ENCODE measurements around the gene DNAJC17. TPM values are rescaled to one million over a fixed set of nuclear protein-coding genes. Genes with fewer than 3 reads are reported as not detected.
A peak's percentile ranks its signal among the peaks of the same experiment; 100 is the strongest.

Gene DNAJC17
- total RNA-seq, 1 donor from 2014 or later, result 14.0 TPM

DNA sequence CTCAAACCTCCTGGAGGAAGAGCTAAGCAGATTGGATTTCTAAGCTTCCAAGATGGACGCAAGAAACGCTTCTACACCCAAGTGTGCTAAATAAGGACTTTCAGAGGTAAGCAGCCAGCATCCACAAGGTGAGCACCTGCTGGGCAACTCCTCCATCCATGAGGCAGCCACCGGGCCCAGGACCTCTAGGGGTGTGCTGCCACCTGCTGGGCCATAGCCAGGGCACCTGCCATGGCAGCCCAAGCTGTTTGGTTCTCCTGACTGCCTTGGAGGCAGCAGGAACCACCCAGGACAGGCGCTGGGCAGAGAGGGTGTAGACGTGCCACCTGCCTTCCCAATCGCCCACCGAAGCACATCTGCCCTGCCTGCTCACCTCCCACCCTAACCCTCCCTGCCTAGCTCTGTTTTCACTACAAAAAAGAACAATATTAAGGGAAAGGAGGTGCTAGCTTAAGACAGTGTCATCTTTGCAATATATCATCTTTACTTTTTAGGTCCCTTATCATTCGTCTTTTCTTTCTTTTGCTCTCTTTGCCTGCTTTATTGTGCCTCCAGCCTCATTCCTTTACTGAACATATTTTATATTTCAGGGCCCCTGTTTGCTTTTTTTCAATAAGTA, 24.6 kb downstream of the DNAJC17 start:
- Histone ChIP-seq H3K4me1 (peaks cover 19% of the 10 kb centered on the region), H3K27me3 (no peaks in the 10 kb centered on the region), H3K27ac (no peak overlapping the region), H3K36me3 (peaks cover 0 to 26% of the 10 kb centered on the region in 2 donors), H3K4me3 (no peak overlapping the region), H3K9me3 (no peaks in the 10 kb centered on the region)
- intact Hi-C loops (cut with DNase I), result no loop called here
- TF ChIP-seq, protein P1, sequence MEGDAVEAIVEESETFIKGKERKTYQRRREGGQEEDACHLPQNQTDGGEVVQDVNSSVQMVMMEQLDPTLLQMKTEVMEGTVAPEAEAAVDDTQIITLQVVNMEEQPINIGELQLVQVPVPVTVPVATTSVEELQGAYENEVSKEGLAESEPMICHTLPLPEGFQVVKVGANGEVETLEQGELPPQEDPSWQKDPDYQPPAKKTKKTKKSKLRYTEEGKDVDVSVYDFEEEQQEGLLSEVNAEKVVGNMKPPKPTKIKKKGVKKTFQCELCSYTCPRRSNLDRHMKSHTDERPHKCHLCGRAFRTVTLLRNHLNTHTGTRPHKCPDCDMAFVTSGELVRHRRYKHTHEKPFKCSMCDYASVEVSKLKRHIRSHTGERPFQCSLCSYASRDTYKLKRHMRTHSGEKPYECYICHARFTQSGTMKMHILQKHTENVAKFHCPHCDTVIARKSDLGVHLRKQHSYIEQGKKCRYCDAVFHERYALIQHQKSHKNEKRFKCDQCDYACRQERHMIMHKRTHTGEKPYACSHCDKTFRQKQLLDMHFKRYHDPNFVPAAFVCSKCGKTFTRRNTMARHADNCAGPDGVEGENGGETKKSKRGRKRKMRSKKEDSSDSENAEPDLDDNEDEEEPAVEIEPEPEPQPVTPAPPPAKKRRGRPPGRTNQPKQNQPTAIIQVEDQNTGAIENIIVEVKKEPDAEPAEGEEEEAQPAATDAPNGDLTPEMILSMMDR (IDR thresholded peaks at IDR 0.05), result peak in 1 of 3 experiments; percentile 45
- no peak for TF ChIP-seq POLR2AphosphoS5 (IDR thresholded peaks at IDR 0.05; ENCODE audit: insufficient read depth in 1 of 2, low read depth in 1 of 2)
- DNase-seq (ENCODE audit: extremely low spot score in 2 of 2), result no peak

DNA sequence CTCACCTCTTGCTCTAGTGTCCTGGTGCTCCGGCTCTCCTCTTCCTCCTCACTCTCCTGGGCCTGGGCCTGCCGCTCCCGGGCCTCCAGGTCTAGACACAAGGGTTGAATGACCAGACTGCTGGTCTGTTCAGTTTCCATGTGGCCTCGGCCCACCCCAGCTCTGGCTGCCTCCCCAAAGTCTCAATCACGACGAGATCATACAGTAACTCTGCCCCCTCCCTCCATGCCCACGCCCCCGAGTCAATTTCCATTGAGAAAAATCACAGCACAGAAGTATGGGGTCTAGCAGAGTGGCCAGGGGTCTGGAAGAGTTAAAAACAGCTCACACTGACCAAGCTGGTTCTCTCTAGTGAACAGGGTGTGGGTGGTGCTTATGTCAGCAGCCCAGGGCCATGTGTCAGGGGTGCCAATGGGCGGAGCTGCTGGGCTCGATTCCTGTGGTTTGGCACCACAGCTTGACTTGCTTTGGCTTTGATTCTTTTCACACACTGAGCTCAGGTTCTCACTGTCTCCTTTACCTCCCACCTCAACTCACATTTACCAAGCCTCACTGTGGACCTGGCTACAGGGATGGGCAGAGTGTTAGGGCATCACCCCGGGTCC, 30.6 kb downstream of the DNAJC17 start:
- Histone ChIP-seq H3K27me3 (no peaks in the 10 kb centered on the region), H3K9me3 (no peaks in the 10 kb centered on the region), H3K4me3 (no peak overlapping the region), H3K4me1 (peaks cover 15% of the 10 kb centered on the region), H3K27ac (peak overlapping the region; percentile 40), H3K36me3 (peaks cover 0 to 63% of the 10 kb centered on the region in 2 donors)
- intact Hi-C loops (cut with DNase I), result no loop called here
- DNase-seq (ENCODE audit: extremely low spot score in 2 of 2), result no peak
- TF ChIP-seq, protein P1 (IDR thresholded peaks at IDR 0.05), result no peak
- no peak for TF ChIP-seq POLR2A (IDR thresholded peaks at IDR 0.05)
- TF ChIP-seq POLR2AphosphoS5 (IDR thresholded peaks at IDR 0.05; ENCODE audit: insufficient read depth in 1 of 2, low read depth in 1 of 2), result peak; percentile 19 to 72

DNA sequence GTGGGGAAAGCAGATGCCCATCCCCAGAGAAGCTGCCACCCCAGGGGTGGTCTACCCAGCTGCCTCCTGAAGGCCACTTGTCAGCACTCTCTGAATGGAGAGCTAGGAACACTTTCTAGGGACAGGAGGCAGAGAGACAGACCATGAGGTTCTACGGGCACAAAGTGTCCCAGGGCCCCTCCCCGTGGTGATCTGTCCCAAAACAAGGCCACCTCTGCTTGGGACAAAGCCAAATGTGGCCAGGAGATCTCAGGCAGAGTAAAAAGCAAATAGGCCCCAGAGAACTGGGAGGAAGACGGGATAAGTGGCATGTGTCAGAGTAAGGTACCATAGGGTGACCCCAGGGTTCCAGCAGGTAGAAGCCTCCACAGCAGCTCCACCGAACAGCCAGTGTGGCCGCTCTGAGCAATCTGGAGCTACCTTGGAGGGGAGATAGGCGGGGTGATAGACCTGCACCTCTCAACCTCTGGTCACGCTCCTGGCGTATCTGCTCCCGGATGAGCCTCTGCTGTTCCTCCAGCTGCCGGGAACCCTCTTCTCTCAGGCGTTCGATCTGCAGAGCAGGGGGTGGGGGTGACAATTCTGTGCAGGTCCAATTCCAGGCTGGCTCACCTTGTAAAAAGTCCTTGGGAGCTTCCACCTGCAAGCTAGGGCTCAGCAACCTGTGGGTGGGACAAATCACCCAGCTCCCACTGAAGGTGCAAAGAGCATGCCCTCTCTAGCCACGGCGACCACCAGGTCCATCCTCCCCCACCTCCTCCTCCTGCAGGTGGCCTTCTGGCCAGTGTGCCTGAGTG, 31.3 kb downstream of the DNAJC17 start:
- intact Hi-C loops (cut with DNase I), result no loop called here
- H3K36me3 ChIP-seq, result peaks cover 0 to 63% of the 10 kb centered on the region in 2 donors
- TF ChIP-seq, protein P1 (IDR thresholded peaks at IDR 0.05), result no peak
- TF ChIP-seq POLR2A (IDR thresholded peaks at IDR 0.05) (no peak), POLR2AphosphoS5 (IDR thresholded peaks at IDR 0.05; ENCODE audit: insufficient read depth in 1 of 2, low read depth in 1 of 2) (no peak)
- H3K4me3 ChIP-seq, result no peak overlapping the region
- no peaks in the 10 kb centered on the region for H3K9me3 ChIP-seq
- no peaks in the 10 kb centered on the region for H3K27me3 ChIP-seq
- H3K27ac ChIP-seq, result peak overlapping the region; percentile 40
- H3K4me1 ChIP-seq, result peaks cover 18% of the 10 kb centered on the region
- peak in 1 of 2 donors; percentile 84 for DNase-seq (ENCODE audit: extremely low spot score in 2 of 2)

GRCh38 chr15:40775007-40775406, 32.3 kb downstream of the DNAJC17 start:
- intact Hi-C loops (cut with DNase I), result no loop called here
- Histone ChIP-seq H3K4me1 (peaks cover 27% of the 10 kb centered on the region), H3K9me3 (no peaks in the 10 kb centered on the region), H3K27me3 (no peaks in the 10 kb centered on the region), H3K36me3 (peaks cover 0 to 60% of the 10 kb centered on the region in 2 donors), H3K4me3 (no peak overlapping the region), H3K27ac (no peak overlapping the region)
- DNase-seq (ENCODE audit: extremely low spot score in 2 of 2), result no peak
- TF ChIP-seq POLR2AphosphoS5 (IDR thresholded peaks at IDR 0.05; ENCODE audit: insufficient read depth in 1 of 2, low read depth in 1 of 2) (no peak), POLR2A (IDR thresholded peaks at IDR 0.05) (no peak)
- TF ChIP-seq, protein P1 (IDR thresholded peaks at IDR 0.05), result no peak
